Keratinocyte (primary cell): ENCODE results near the gene LPAR5.

Source experiments
- CTCF ChIP-seq, 3 experiments: IDR thresholded peaks in 1 of 3; conservative IDR thresholded peaks in 1 of 3; optimal IDR thresholded peaks in 1 of 3; 2 replicates in 2 of 3; 3 replicates in 1 of 3; pipeline versions ENCODE3 to v1.5.1; 2011; ENCODE audit warnings: low read length in 3 of 3, mild to moderate bottlenecking in 3 of 3, moderate library complexity in 2 of 3, control low read depth in 1 of 3, inconsistent platforms in 1 of 3; ENCODE audit not compliant: insufficient read depth in 2 of 3; ENCODE audit errors: extremely low read depth in 1 of 3
- EZH2 ChIP-seq: IDR thresholded peaks from one replicate; pipeline ENCODE4 v1.6.1; 2012; ENCODE audit warnings: inconsistent platforms, mild to moderate bottlenecking, low read length, moderate library complexity

- TF ChIP-seq CTCF (optimal IDR thresholded peaks at IDR 0.05 in 1 of 3, IDR thresholded peaks at IDR 0.05 in 1 of 3, conservative IDR thresholded peaks at IDR 0.05 in 1 of 3; ENCODE audit: extremely low read depth in 1 of 3, insufficient read depth in 2 of 3, low read length in 3 of 3) (no peak), EZH2 (no peak)
Observed at GRCh38 chr12:6646276-6647082, 10.7 kb upstream of the LPAR5 start.
